ENCODE measurements around the gene SLC5A5.

DNA sequence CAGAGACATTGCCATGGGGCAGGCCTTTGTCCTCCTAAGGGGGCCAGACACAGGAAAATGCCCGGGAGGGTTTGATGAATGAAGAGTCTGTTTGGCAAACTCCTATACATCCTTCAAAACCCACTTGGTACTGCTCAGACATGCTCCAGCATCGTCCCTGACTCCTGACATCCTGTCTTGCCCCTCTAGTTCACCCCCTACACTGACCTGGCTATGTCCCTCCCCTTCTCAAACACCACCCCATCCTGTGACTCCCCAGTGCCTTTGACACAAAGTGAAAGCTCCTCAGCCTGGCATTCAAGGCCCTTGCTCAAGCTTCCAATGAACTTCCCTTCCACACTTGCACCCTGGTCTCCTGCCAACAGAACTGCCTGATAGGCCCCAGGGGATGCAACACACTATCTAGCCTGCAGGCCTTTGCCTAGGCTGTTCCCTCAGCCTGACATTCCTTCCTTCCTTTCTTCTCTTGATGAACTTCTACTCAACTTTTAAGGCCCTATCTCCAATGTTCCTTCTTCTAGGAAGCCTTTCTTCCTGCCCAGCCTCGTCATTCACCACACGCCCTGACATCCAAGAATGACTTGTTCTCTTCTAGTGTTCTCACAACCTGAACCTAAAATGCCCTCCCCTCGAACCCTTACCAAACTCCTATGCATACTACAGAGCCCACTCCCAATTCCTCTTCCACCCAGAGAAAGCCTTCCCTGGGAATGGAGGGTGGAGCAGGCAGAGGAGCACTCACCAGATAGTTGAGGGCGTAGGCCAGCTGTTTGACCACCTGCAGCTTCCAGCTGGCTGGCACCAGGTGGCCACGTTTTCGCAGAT lies 36.4 kb upstream of the SLC5A5 start:
- TF ChIP-seq POLR2AphosphoS5 (IDR thresholded peaks at IDR 0.05) = no peak
- TF ChIP-seq, protein P1, sequence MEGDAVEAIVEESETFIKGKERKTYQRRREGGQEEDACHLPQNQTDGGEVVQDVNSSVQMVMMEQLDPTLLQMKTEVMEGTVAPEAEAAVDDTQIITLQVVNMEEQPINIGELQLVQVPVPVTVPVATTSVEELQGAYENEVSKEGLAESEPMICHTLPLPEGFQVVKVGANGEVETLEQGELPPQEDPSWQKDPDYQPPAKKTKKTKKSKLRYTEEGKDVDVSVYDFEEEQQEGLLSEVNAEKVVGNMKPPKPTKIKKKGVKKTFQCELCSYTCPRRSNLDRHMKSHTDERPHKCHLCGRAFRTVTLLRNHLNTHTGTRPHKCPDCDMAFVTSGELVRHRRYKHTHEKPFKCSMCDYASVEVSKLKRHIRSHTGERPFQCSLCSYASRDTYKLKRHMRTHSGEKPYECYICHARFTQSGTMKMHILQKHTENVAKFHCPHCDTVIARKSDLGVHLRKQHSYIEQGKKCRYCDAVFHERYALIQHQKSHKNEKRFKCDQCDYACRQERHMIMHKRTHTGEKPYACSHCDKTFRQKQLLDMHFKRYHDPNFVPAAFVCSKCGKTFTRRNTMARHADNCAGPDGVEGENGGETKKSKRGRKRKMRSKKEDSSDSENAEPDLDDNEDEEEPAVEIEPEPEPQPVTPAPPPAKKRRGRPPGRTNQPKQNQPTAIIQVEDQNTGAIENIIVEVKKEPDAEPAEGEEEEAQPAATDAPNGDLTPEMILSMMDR (IDR thresholded peaks at IDR 0.05) = no peak
- no peak for TF ChIP-seq POLR2A (IDR thresholded peaks at IDR 0.05)
- TF ChIP-seq EP300 (IDR thresholded peaks at IDR 0.05) = no peak
